A673 (cell line): ENCODE results near the gene DIP2C. TPM values are rescaled to one million over a fixed set of nuclear protein-coding genes. Genes with fewer than 3 reads are reported as not detected.

Experiments used
- BruUV-seq: library from RNA; stranded (reverse); fragments of 400-500 nt; replicated peaks from 2 replicates; lab custom pipeline; 2021; lab: Mats Ljungman, UMichigan
- CTCF ChIA-PET: fragments of 300-600 bp; sonication (Branson Sonifier 250); formaldehyde crosslinking; loops from one replicate; lab custom pipeline; 2022; ENCODE audit warnings: antibody characterized with exemption; lab: Charles Lee
- POLR2A ChIA-PET: fragments of 300-600 bp; sonication (Branson Sonifier 250); formaldehyde crosslinking; loops from one replicate; lab custom pipeline; 2022; ENCODE audit warnings: antibody characterized with exemption; ENCODE audit not compliant: low non-redundant PET; lab: Charles Lee
- DNase-seq: peaks from one replicate; pipeline ENCODE4 v3.0.0-alpha.2; 2015; ENCODE audit warnings: low spot score
- H3K27ac ChIP-seq: fragments of 200-600 bp; sonication (generic); 2 replicates; pipeline ENCODE4 v1.5.1; 2016; ENCODE audit warnings: mixed run types, low read depth, mild to moderate bottlenecking, mixed read lengths, antibody characterized with exemption, low read length; ENCODE audit not compliant: poor library complexity, severe bottlenecking
- H3K27me3 ChIP-seq: fragments of 200-600 bp; sonication (generic); replicated peaks from 2 replicates; pipeline ENCODE4 v1.6.1; 2017; ENCODE audit warnings: mixed run types, low read depth, mild to moderate bottlenecking, mixed read lengths, antibody characterized with exemption, low read length; ENCODE audit not compliant: insufficient read depth, poor library complexity
- H3K36me3 ChIP-seq: fragments of 200-600 bp; sonication (generic); 2 replicates; pipeline ENCODE4 v1.6.1; 2016; ENCODE audit warnings: mixed run types, mild to moderate bottlenecking, mixed read lengths, antibody characterized with exemption, low read length; ENCODE audit not compliant: insufficient read depth, poor library complexity, severe bottlenecking
- H3K4me1 ChIP-seq: fragments of 200-600 bp; sonication (generic); 2 replicates; pipeline ENCODE4 v1.6.1; 2017; ENCODE audit warnings: mixed run types, mild to moderate bottlenecking, mixed read lengths, antibody characterized with exemption, low read length; ENCODE audit not compliant: insufficient read depth, poor library complexity, severe bottlenecking
- H3K4me3 ChIP-seq: fragments of 200-600 bp; sonication (generic); 2 replicates; pipeline ENCODE4 v1.5.1; 2016; ENCODE audit warnings: low read depth, mixed run types, mild to moderate bottlenecking, mixed read lengths, low read length; ENCODE audit not compliant: poor library complexity, severe bottlenecking
- H3K9me3 ChIP-seq: fragments of 200-600 bp; sonication (generic); 2 replicates; pipeline ENCODE4 v1.6.1; 2016; ENCODE audit warnings: mixed run types, low read depth, mild to moderate bottlenecking, mixed read lengths, antibody characterized with exemption, low read length; ENCODE audit not compliant: poor library complexity, severe bottlenecking
- EZH2 ChIP-seq: fragments of 200-600 bp; sonication (generic); IDR thresholded peaks from 2 replicates; pipeline ENCODE4 v1.6.1; 2017; ENCODE audit warnings: borderline replicate concordance, low read depth, mild to moderate bottlenecking, mixed read lengths, antibody characterized with exemption, low read length; ENCODE audit not compliant: poor library complexity, severe bottlenecking
- intact Hi-C: fragments of 100-400 bp; cut with micrococcal nuclease; formaldehyde crosslinking; loops from one replicate; pipeline ENCODE4 v1.10.0; 2022; ENCODE audit not compliant: unreplicated experiment
- total RNA-seq: library from RNA; stranded (reverse); gene quantifications from 2 replicates; pipeline ENCODE4 v1.2.3, GENCODE V29; 2021
- TF ChIP-seq, protein P1 (sequence below): fragments of 300-800, 200-600 bp; sonication (generic); conservative IDR thresholded peaks from 2 replicates; pipeline ENCODE4 v1.5.1; 2017; ENCODE audit warnings: low read depth, mild to moderate bottlenecking, antibody characterized with exemption, low read length, moderate library complexity, mixed read lengths

Gene DIP2C
- total RNA-seq, 1 experiment from 2014 or later = 13.2 TPM

DNA sequence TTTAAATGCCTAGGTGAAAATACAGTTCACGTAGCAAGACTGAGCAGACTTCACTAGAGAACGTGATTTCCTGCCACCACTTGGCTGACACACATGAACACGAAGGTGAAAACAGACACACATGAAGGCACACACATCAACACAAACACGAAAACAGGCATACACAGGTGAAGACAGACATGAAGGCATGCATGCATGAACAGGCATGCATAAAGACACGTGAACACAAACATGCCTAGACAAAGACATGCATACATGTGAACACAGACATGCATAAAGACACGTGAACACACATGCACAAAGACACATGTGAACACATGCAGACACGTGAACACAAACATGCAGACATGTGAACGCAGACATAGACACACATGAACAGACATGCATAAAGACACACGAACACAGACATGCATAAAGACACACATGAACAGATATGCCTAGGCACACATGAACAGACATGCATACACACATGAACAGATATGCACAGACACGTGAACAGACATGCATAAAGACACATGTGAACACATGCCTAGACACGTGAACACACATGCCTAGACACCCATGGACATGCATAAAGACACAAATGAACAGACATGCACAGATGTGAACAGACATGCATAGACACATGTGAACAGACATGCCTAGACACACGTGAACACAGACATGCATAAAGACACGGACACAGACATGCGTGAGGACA, 311.1 kb downstream of the DIP2C start:
- intact Hi-C loops = no loop called here
- POLR2A ChIA-PET = no interaction called here

DNA sequence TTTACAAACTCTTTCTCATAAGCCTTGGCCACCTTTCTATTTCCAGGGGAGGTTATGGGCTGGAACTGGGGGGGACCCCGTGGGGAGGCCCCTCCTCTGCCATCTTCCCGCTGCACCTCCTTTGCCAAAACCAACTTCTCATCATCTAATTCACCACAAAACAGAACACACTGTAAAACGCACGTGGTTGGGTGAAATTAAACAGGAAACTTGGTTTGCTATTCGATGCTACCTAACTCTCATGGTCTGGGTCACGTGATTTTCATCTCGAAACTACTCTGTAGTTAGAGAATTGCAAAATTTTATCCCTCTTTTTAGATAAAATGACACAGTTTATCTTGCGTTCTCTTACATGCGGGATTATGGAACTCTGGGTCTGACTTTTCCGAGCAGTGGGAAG, 312.2 kb downstream of the DIP2C start:
- BruUV-seq = no TSS peak
- no peak for DNase-seq
- H3K27ac ChIP-seq = no peak overlapping the region
- intact Hi-C loops = no loop called here
- CTCF ChIA-PET = no interaction called here
- TF ChIP-seq EZH2 = no peak
- TF ChIP-seq, protein P1, sequence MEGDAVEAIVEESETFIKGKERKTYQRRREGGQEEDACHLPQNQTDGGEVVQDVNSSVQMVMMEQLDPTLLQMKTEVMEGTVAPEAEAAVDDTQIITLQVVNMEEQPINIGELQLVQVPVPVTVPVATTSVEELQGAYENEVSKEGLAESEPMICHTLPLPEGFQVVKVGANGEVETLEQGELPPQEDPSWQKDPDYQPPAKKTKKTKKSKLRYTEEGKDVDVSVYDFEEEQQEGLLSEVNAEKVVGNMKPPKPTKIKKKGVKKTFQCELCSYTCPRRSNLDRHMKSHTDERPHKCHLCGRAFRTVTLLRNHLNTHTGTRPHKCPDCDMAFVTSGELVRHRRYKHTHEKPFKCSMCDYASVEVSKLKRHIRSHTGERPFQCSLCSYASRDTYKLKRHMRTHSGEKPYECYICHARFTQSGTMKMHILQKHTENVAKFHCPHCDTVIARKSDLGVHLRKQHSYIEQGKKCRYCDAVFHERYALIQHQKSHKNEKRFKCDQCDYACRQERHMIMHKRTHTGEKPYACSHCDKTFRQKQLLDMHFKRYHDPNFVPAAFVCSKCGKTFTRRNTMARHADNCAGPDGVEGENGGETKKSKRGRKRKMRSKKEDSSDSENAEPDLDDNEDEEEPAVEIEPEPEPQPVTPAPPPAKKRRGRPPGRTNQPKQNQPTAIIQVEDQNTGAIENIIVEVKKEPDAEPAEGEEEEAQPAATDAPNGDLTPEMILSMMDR = no peak
- no peaks in the 10 kb centered on the region for H3K36me3 ChIP-seq
- no peak overlapping the region for H3K4me3 ChIP-seq
- H3K27me3 ChIP-seq = no peaks in the 10 kb centered on the region
- POLR2A ChIA-PET = no interaction called here
- peaks cover 6% of the 10 kb centered on the region for H3K4me1 ChIP-seq
- no peaks in the 10 kb centered on the region for H3K9me3 ChIP-seq

More for the DNA sequence above, 311.1 kb downstream of the DIP2C start:
- no peak for DNase-seq
- no TSS peak for BruUV-seq
- TF ChIP-seq, protein P1 = no peak
- no peak for TF ChIP-seq EZH2
- Histone ChIP-seq H3K27me3 (no peaks in the 10 kb centered on the region), H3K9me3 (no peaks in the 10 kb centered on the region), H3K27ac (no peak overlapping the region), H3K4me3 (no peak overlapping the region), H3K36me3 (no peaks in the 10 kb centered on the region), H3K4me1 (peaks cover 3% of the 10 kb centered on the region)
- CTCF ChIA-PET = no interaction called here

DNA sequence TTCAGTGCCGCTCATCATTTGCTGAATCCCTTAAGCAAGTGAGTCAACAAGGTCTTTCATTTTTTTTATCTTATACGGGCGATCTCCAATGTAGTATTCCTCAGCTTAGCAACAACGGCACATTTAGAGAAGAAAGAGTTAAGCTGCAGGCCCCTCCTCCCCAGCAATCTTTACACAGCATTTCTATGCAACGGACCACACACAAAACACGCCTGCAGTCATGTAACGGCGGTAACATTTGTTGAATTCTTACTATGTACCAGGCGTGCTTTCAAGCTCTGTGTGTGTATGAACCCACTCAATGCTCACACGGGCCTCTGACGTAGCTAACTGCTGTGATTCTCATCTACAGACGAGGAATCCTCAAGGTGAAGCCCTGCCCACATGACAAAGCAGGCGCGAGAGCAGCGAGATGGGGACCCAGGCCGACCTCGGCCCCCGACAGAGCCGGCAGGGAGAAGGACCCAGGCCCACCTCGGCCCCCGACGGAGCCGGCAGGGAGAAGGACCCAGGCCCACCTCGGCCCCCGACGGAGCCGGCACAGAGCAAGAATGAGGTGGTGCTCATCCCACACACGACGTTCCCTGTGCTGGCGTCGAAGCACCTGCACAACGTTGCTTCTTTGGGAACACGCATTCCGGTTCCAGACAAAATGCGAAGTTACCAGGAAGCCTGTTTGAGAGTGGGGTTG, 313.5 kb downstream of the DIP2C start:
- CTCF ChIA-PET = no interaction called here
- no peak for TF ChIP-seq EZH2
- TF ChIP-seq, protein P1 = no peak
- H3K36me3 ChIP-seq = no peaks in the 10 kb centered on the region
- H3K4me3 ChIP-seq = no peak overlapping the region
- BruUV-seq = no TSS peak
- intact Hi-C loops = no loop called here
- no peak for DNase-seq
- no peaks in the 10 kb centered on the region for H3K27me3 ChIP-seq
- H3K4me1 ChIP-seq = peaks cover 6% of the 10 kb centered on the region
- no peaks in the 10 kb centered on the region for H3K9me3 ChIP-seq
- no peak overlapping the region for H3K27ac ChIP-seq
- POLR2A ChIA-PET = no interaction called here
